GM21423 (cell line): ENCODE measurements around the gene WDR77.

Experiments used
- ATAC-seq: cut with Tn5 transposase; IDR thresholded peaks from one replicate; pipeline ENCODE4 v1.9.1; 2021; ENCODE audit warnings: mild to moderate bottlenecking, moderate library complexity; ENCODE audit not compliant: unreplicated experiment

The WDR77 gene

DNA sequence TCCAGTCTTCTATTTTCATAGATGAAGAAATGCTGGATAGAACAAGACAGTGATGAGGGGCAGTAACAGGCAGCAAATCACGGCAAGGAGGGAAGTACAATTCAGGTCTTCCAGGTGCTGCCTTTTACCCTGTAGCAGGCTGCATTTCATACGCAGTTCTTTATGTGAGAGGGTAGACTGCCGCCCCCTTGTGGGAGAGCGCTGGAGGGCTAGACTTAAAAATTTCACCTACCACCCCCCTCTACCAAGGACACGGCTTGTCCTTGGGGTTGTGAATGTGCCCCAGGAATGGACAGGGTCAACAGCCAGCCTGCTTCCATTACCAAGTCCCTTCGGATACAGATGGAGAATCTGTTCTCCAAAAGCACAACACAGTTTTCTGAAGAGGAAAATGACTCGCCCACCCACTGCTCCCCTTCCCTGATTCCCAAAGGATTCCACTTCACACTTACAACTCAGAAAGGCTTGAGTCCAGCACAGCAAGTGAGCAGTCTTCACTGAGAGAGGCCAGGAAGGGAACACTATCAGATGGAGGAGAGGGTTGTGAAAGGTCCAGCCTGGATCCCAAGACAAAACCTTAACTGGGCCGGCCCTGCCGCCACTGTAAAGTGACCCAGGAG, 7.4 kb downstream of the WDR77 start:
- ATAC-seq = no peak

DNA sequence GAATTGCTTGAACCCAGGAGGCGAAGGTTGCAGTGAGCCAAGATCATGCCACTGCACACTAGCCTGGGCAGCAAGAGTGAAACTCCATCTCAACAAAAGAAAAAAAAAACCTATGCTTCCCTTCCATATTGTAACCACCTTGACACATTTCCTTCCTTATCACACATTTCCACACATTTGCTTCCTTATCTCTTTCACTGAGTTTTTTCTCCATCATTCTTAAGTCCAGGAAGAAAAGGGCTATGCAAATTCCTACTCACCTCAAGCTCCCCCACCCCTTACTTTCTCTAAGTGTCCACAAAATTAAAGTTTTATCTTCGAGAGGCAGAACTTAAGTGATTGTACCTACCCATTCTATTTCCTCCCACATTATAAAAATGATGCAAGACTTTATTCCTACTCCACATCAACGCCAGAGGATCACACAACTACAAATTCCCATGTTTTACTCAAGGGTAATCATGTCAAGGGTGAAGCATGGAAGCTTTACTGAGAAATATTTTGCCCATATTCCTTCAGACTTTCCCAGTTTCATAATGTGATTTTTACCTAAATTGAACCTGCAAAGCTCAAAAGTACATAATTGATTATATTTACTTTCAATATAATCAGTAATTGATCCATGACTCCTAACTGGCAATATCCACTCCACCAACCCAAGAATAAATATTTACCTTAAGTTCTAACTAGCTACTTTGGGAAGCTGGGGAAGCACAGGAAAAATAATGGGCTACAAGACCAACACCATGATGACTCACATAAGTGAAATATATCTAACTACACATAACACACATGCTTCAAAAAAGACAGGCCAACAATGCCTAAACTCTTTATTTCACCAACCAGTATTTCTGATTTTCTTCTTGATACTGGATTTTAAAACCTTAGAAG, 9.3 kb downstream of the WDR77 start:
- ATAC-seq = no peak

DNA sequence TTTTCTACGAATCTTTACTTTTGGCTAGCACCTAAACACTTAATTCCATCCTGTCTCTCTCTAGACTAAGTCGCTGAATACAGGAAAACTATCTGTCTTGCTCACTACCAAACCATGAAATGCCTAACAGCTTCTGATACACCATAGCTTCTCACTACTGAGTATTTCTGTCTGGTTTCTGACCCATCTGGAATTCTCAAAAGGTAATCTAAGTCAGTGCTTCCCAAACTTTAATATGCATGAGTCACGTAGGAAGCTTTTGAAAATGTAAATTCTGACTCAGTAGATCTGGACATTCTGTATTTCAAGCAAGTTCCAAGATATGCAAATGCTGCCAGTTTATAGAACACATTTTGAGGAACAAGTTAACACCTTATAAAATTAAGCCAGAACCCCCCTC, 12.3 kb downstream of the WDR77 start:
- no peak for ATAC-seq

- ATAC-seq = no peak
Observed at GRCh38 chr1:111424281-111424680, 24.8 kb downstream of the WDR77 start.

GRCh38 chr1:111422546-111423391, 26.3 kb downstream of the WDR77 start:
- ATAC-seq = no peak

DNA sequence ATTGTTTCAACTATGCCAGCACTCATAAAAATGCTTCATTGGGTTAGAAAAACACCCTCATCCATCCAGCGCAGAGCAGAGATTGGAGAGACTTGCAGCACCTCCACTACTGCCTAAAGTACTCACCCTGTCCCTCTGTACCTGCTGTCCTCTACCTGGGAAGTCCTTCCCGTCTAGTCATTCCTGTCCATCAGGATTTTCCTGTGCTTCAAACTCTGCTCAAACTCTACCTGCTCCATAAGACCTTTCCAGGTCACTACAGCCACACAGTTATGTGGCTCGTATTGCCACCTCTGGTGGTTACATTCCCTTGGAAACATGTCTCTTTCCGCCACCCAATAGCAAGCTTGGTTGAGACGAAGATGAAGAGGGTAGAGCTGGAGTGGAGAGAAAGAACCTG, 28.7 kb downstream of the WDR77 start:
- no peak for ATAC-seq

DNA sequence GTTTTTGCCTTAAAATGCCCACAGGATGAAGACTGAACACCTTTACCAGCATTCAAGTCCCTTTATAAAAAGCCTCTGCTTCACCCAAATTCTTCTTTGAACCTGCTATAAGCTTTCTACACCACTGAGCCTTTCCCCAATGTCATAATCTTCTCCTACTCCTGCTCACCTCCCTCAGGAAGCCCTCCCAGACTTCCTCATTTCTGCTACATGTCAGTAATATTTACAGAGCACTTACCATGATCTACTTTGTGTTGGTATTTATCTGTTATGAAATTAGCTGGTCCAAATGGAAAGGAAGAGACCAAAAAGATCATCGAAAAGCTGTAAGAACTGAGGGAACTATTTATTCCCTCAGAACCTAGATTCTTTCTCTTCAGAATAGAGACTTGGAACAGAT, 30.0 kb downstream of the WDR77 start:
- ATAC-seq = no peak

DNA sequence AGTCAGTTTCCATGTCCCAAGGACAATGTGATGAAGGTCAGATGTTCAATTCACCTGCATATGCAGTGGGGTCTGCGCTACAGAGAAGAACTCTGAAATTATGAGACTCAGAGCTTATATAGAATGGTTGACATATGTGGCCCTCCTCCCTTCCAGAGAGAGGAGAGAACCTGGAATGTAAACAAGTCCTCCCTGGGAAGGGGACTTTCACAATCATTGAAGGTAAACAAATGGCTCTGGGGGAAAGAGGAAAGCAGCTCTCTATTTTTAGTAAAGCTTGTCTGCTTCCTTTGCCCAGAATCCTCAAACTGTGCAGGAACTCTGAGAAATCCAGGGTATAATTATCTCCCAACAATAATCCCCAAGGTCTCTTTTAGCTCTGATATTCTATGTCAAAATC, 31.3 kb downstream of the WDR77 start:
- ATAC-seq = no peak

DNA sequence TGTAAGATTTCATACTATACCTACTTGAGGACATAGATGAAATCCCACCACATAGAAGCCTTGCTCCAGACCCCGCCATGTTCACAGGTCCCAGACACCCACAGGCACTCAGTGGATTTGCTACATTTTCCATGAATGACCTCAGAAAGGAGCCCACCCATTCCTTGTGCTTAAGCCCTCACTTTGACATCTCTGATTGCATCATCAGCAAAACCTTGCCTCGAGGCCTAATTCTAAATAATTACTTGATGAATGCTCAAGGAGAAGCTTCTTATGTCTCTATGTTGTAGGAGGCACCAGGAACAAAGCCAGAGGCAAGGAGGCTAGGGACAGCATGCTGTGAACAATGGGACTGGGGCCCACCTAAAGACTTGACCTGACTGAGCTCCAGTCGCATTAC, 33.6 kb downstream of the WDR77 start:
- no peak for ATAC-seq

- no peak for ATAC-seq
Observed at GRCh38 chr1:111414756-111415155, 34.3 kb downstream of the WDR77 start.

- no peak for ATAC-seq
Observed at GRCh38 chr1:111412839-111413238, 36.2 kb downstream of the WDR77 start.

DNA sequence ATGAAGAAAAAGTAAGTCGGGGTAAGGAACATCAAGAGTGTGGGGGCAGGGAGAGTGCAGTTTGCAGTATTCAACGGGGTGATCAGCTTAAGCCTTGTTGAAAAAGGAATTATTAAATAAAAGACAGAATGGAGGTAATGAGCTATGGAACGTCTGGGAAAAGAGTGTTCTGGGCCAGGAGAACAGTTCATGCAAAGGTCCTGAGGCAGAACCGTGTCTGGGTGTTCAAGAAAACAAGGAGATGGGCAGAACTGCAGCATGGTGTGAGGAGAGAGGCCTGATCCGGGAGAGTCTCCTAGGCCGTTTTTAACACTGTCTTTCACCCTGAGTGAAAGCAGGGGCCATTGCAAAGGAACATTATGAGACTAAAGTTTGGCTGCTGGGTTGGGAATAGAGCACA, 41.8 kb downstream of the WDR77 start:
- ATAC-seq = no peak

DNA sequence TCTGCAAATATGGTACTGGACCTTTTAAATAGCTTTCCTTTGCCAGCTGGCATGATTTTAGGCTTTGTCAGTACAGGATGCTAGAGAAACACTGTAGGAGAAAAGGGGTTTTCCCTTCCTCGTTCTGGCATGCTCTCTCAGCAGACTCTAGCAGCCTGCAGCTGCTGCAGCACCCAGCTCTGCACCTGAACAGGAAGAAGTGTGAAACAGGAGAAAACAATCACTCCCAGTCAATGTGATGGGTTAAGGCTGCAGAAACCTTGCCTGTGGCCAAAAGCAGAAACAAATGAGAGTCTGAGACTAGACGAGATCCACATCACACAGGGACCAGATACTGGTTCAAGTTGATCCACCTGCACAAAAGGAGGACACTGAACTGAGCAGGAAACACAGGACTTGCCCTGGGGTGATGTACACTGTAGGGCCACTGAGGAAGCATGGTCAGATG, 42.7 kb downstream of the WDR77 start:
- peak; percentile 97 for ATAC-seq

GRCh38 chr1:111404588-111404987, 44.5 kb downstream of the WDR77 start:
- no peak for ATAC-seq

DNA sequence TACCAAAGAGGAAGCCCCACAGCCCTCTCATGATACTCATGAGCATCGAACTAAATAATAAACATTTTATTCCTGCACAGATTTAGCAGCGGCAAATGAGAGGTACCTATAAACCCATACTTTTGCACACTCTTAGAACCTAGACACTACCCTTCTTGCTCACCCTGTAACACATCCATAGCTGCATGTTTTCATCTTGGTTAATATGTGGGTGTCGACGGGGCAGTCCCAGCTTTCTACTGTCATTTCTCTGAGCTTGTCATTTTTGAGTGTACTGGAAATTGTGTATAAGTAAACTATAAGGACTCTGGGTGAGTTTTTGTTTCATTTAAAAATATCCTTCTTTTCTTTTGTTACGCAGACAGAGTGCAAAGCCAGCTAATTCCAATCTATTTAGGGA, 47.0 kb downstream of the WDR77 start:
- ATAC-seq = no peak

GRCh38 chr1:111399792-111400610, 49.1 kb downstream of the WDR77 start:
- ATAC-seq = no peak

DNA sequence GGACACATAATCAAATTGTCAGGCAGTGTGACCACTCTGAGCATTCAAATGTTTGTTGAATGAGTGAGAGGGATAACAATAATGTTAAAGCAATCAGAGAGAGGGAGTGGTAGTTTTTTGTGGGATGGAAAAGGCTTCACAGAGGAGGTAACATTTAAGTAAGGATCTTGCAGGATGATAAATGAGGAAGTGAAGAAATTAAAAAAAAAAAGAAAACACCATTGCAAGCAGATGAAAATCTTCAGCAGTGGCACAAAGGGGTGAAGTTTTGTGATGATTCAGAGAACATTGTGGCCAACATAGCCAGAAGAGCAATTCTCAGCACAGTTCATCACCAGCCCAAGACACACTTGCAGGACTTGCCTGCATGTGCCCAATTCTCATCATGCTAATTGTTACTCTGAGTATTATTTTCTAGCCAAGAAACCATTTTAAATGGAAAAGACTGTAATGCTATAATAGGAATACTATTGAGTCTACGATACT, 56.6 kb downstream of the WDR77 start:
- ATAC-seq = no peak

DNA sequence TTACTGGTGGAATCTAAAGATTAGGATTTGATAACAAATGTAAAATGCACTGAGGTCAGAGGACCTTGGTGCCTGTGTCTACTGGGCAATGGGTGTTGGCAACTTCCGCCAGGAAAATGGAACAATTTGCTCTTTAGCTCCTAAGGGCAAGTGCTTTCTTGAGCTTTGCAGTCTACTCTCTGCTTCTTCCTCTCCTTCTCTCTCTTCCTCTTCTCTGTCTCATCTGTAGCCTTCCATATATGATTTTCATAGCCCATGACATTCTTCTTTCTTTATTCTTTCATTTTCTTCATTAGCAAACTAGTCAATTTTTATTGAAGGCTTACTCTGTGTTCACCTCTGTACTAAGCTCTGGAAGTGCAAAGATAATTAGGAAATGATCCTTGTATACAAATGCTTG, 57.0 kb downstream of the WDR77 start:
- ATAC-seq = no peak
